GM12878 (cell line): ENCODE results near the gene NAV2. TPM values are rescaled to one million over a fixed set of nuclear protein-coding genes. Genes with fewer than 3 reads are reported as not detected.

Experiments used
- ATAC-seq: fragments of 200-7000 bp; cut with Tn5 transposase; 3 replicates; pipeline ENCODE4 v1.9.1; 2020; ENCODE audit warnings: mild to moderate bottlenecking, moderate library complexity
- BruUV-seq: library from RNA; stranded (reverse); fragments of 400-500 nt; replicated peaks from 2 replicates; lab custom pipeline; 2021; lab: Mats Ljungman, UMichigan
- CTCF ChIA-PET: fragments of 300-600 bp; sonication (Branson Sonifier 250); formaldehyde crosslinking; extraction: SDS; loops from one replicate; lab custom pipeline; 2021; ENCODE audit warnings: inconsistent platforms; lab: Yijun Ruan, JAX
- POLR2A ChIA-PET: fragments of 350-600 bp; formaldehyde crosslinking; extraction: SDS; loops from one replicate; lab custom pipeline; 2021; ENCODE audit warnings: inconsistent platforms; lab: Charles Lee
- RAD21 ChIA-PET: fragments of 300-600 bp; sonication (Branson Sonifier 250); formaldehyde crosslinking; loops from one replicate; lab custom pipeline; 2023; ENCODE audit warnings: antibody characterized with exemption; ENCODE audit not compliant: unreplicated experiment; lab: Charles Lee
- SMC1A ChIA-PET: fragments of 300-600 bp; sonication (Branson Sonifier 250); formaldehyde crosslinking; loops from one replicate; lab custom pipeline; 2023; ENCODE audit not compliant: unreplicated experiment, uncharacterized antibody; lab: Charles Lee
- DNase-seq: peaks from one replicate; pipeline ENCODE4 v3.0.0-alpha.2; 2011; ENCODE audit warnings: low read depth, low spot score
- FAIRE-seq: peaks from 3 replicates; lab custom pipeline; 2011; peaks lifted over from hg19 to GRCh38; lab: Jason Lieb, UNC
- H2AFZ ChIP-seq: 2 replicates; pipeline ENCODE4 v1.6.0; 2011; ENCODE audit warnings: low read depth, low read length, control low read depth; ENCODE audit not compliant: control insufficient read depth
- H3K27ac ChIP-seq: 2 replicates; pipeline ENCODE4 v1.5.1; 2011; ENCODE audit warnings: control low read depth; ENCODE audit not compliant: control insufficient read depth, insufficient read depth
- H3K27me3 ChIP-seq, 2 experiments: replicated peaks in 1 of 2; 2 replicates each; pipeline versions ENCODE4 v1.6.0 to v1.6.1; 2011; ENCODE audit warnings: low read length in 1 of 2; ENCODE audit not compliant: control insufficient read depth in 2 of 2, insufficient read depth in 2 of 2
- H3K36me3 ChIP-seq, 2 experiments: 2 replicates each; pipeline ENCODE4 v1.5.1; 2011; ENCODE audit warnings: low read length in 1 of 2; ENCODE audit not compliant: control insufficient read depth in 2 of 2, insufficient read depth in 2 of 2
- H3K4me1 ChIP-seq: 2 replicates; pipeline ENCODE4 v1.6.1; 2011; ENCODE audit warnings: mild to moderate bottlenecking, low read length, moderate library complexity, mixed read lengths; ENCODE audit not compliant: control insufficient read depth, insufficient read depth
- H3K4me2 ChIP-seq: 2 replicates; pipeline ENCODE4 v1.6.0; 2011; ENCODE audit warnings: control low read depth; ENCODE audit not compliant: control insufficient read depth, insufficient read depth
- H3K4me3 ChIP-seq: fragments of 200-600 bp; sonication (generic); 2 replicates; pipeline ENCODE4 v1.5.1; 2016
- H3K79me2 ChIP-seq: 2 replicates; pipeline ENCODE4 v1.6.0; 2011; ENCODE audit warnings: low read length; ENCODE audit not compliant: control insufficient read depth, insufficient read depth
- H3K9ac ChIP-seq: 2 replicates; pipeline ENCODE4 v1.8.0; 2011; ENCODE audit warnings: low read length, control low read depth, mixed read lengths; ENCODE audit not compliant: control insufficient read depth, insufficient read depth
- H3K9me3 ChIP-seq: replicated peaks from 3 replicates; pipeline ENCODE4 v1.5.1; 2011; ENCODE audit warnings: mild to moderate bottlenecking, low read length; ENCODE audit not compliant: control insufficient read depth, insufficient read depth
- H4K20me1 ChIP-seq: 2 replicates; pipeline ENCODE4 v1.6.0; 2011; ENCODE audit not compliant: control insufficient read depth, insufficient read depth
- ATF7 ChIP-seq: fragments of 450-650 bp; IDR thresholded peaks from 2 replicates; pipeline ENCODE4 v1.6.1; 2016; ENCODE audit warnings: low read depth, mild to moderate bottlenecking
- ZNF207 ChIP-seq: fragments of 450-650 bp; IDR thresholded peaks from 2 replicates; pipeline ENCODE4 v1.6.1; 2014; ENCODE audit warnings: antibody characterized with exemption, mild to moderate bottlenecking, borderline replicate concordance
- WGBS: methylation state at CpG from one replicate; pipeline ENCODE4 v1.1.6; 2016; ENCODE audit warnings: low lambda C conversion rate; ENCODE audit not compliant: insufficient replicate concordance, insufficient coverage; ENCODE audit errors: missing lambda C conversion rate; 5-methylcytosine and 5-hydroxymethylcytosine counted together
- in situ Hi-C: fragments of 300-500 bp; cut with MboI; formaldehyde crosslinking; loops from 9 replicates; pipeline ENCODE4 v1.14.3; 2018; ENCODE audit warnings: mixed read lengths
- intact Hi-C: fragments of 100-400 bp; cut with micrococcal nuclease; formaldehyde crosslinking; loops from one replicate; pipeline ENCODE4 v1.14.2; 2022; ENCODE audit not compliant: unreplicated experiment
- polyA plus RNA-seq, 11 experiments: library from polyadenylated mRNA; depleted of rRNA in 4 of 11; unstranded in 6 of 11; stranded (reverse) in 5 of 11; fragments of >200 nt; fragmentation: Nextera tagmentation in 4 of 11; fragmentation: Illumina TruSeq in 1 of 11; extraction: Ambion mirVana in 4 of 11; extraction: Trizol in 1 of 11; gene quantifications; 1 replicate in 1 of 11; 2 replicates in 10 of 11; pipeline versions ENCODE4 v1.2.1 to v1.2.3, GENCODE V29; 2011 to 2016; ENCODE audit warnings: inconsistent platforms in 2 of 11, missing spikeins in 2 of 11, low read depth in 1 of 11
- total RNA-seq, 4 experiments: library from RNA; depleted of rRNA in 3 of 4; stranded (reverse); fragments of >200 nt in 3 of 4; fragmentation: Illumina TruSeq in 1 of 4; extraction: Trizol in 1 of 4; gene quantifications; 2 replicates each; pipeline versions ENCODE4 v1.2.1 to v1.2.3, GENCODE V29; 2013 to 2021
- TF ChIP-seq, protein P1 (sequence below): fragments of 450-650 bp; formaldehyde crosslinking; IDR thresholded peaks from 2 replicates; pipeline ENCODE4 v1.4.0; 2020; ENCODE audit warnings: mild to moderate bottlenecking, moderate library complexity
- TF ChIP-seq, protein P2 (sequence below): fragments of 450-650 bp; IDR thresholded peaks from 2 replicates; pipeline ENCODE4 v1.6.1; 2017; ENCODE audit warnings: mild to moderate bottlenecking, moderate library complexity

The NAV2 gene
- total and polyA plus RNA-seq, 10 of the 15 experiments (the other 5 are each of a cell fraction or from before 2014, with no cell fraction given): 0.35 to 6.1 (median 1.1) TPM

DNA sequence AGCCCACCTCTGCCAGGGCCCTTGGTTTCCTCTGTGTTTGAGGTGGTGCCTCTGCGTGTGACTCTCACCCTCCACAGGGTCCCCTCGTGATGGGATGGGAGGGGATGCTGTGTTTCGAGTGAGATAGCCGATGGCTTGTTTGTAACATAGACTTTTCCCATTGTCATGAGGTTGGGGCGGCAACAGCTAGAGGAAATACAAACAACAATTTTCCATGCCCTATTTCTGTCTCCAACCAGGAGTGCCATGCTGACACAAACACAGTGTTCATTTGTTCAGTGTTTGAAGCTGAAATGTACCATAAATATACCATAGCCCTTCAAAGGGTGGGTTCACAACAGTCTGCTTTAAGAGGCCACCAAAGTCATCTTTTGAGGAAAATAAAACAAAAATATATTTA is 19.5 kb upstream of the NAV2 start (continued):
- TF ChIP-seq, protein P1, sequence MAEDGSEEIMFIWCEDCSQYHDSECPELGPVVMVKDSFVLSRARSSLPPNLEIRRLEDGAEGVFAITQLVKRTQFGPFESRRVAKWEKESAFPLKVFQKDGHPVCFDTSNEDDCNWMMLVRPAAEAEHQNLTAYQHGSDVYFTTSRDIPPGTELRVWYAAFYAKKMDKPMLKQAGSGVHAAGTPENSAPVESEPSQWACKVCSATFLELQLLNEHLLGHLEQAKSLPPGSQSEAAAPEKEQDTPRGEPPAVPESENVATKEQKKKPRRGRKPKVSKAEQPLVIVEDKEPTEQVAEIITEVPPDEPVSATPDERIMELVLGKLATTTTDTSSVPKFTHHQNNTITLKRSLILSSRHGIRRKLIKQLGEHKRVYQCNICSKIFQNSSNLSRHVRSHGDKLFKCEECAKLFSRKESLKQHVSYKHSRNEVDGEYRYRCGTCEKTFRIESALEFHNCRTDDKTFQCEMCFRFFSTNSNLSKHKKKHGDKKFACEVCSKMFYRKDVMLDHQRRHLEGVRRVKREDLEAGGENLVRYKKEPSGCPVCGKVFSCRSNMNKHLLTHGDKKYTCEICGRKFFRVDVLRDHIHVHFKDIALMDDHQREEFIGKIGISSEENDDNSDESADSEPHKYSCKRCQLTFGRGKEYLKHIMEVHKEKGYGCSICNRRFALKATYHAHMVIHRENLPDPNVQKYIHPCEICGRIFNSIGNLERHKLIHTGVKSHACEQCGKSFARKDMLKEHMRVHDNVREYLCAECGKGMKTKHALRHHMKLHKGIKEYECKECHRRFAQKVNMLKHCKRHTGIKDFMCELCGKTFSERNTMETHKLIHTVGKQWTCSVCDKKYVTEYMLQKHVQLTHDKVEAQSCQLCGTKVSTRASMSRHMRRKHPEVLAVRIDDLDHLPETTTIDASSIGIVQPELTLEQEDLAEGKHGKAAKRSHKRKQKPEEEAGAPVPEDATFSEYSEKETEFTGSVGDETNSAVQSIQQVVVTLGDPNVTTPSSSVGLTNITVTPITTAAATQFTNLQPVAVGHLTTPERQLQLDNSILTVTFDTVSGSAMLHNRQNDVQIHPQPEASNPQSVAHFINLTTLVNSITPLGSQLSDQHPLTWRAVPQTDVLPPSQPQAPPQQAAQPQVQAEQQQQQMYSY: no peak

DNA sequence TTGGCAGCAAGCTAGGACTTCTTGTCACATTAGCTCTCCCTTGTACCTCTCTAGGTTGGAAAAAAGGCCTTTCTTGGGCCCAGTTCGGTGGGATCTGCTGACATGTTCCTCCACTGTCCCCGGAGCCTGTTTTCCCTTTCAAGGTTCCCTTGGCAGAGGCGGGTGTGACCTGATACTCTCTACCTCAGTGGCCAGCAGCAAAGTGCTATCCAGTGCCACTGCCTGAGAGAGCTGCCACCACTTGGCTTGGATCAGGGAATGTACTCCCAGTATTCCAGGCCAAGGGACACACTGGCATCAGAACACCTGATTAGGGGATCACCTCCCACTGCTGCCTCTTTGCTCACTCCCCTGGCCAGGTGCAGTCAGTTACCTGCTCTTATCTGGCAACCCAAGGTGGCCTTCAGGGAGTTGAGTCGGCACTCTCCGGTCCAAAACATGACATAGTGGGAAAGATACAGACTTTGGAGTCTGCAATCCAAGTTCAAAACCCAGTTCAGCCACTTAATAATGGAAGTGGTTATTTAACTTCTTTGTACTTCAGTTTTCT is 17.8 kb upstream of the NAV2 start:
- no peak overlapping the region for H3K27ac ChIP-seq
- no peak overlapping the region for H3K4me2 ChIP-seq
- no peak for DNase-seq
- FAIRE-seq: no peak
- ChIA-PET POLR2A (no interaction called here), SMC1A (no interaction called here), CTCF (no interaction called here), RAD21 (no interaction called here)
- no TSS peak for BruUV-seq
- in situ Hi-C loops (no loop called here), intact Hi-C loops (loop anchor here (5.0 kb wide), 1 partner anchor 48 kb away; no protein-coding TSS in a partner anchor)
- H3K4me3 ChIP-seq: no peak overlapping the region
- H3K36me3 ChIP-seq: no peaks in the 10 kb centered on the region
- no peak overlapping the region for H2AFZ ChIP-seq
- WGBS: 29% methylated on average over 5 of the region's 5 CpGs
- peaks cover 0 to 4% of the 10 kb centered on the region in 2 experiments; a peak in 2 of 4 replicates for H3K27me3 ChIP-seq
- no peaks in the 10 kb centered on the region for H4K20me1 ChIP-seq
- no peak for TF ChIP-seq ZNF207
- TF ChIP-seq, protein P2, sequence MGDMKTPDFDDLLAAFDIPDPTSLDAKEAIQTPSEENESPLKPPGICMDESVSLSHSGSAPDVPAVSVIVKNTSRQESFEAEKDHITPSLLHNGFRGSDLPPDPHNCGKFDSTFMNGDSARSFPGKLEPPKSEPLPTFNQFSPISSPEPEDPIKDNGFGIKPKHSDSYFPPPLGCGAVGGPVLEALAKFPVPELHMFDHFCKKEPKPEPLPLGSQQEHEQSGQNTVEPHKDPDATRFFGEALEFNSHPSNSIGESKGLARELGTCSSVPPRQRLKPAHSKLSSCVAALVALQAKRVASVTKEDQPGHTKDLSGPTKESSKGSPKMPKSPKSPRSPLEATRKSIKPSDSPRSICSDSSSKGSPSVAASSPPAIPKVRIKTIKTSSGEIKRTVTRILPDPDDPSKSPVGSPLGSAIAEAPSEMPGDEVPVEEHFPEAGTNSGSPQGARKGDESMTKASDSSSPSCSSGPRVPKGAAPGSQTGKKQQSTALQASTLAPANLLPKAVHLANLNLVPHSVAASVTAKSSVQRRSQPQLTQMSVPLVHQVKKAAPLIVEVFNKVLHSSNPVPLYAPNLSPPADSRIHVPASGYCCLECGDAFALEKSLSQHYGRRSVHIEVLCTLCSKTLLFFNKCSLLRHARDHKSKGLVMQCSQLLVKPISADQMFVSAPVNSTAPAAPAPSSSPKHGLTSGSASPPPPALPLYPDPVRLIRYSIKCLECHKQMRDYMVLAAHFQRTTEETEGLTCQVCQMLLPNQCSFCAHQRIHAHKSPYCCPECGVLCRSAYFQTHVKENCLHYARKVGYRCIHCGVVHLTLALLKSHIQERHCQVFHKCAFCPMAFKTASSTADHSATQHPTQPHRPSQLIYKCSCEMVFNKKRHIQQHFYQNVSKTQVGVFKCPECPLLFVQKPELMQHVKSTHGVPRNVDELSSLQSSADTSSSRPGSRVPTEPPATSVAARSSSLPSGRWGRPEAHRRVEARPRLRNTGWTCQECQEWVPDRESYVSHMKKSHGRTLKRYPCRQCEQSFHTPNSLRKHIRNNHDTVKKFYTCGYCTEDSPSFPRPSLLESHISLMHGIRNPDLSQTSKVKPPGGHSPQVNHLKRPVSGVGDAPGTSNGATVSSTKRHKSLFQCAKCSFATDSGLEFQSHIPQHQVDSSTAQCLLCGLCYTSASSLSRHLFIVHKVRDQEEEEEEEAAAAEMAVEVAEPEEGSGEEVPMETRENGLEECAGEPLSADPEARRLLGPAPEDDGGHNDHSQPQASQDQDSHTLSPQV: no peak
- no peak for TF ChIP-seq ATF7
- no peaks in the 10 kb centered on the region for H3K4me1 ChIP-seq
- no peaks in the 10 kb centered on the region; the same call in 2 of the 3 replicates for H3K9me3 ChIP-seq
- H3K9ac ChIP-seq: no peak overlapping the region
- no peak for ATAC-seq
- H3K79me2 ChIP-seq: no peaks in the 10 kb centered on the region
